Endothelial cell (in vitro differentiated cells): Measurements from ENCODE around the gene CKAP2. TPM values are rescaled to one million over a fixed set of nuclear protein-coding genes. Genes with fewer than 3 reads are reported as not detected.

Experiments
- DNase-seq: peaks from one replicate; pipeline ENCODE4 v3.0.0; 2021; ENCODE audit warnings: low spot score
- H3K27ac Mint-ChIP-seq: one replicate; pipeline ENCODE4 v1.8.0; 2021; ENCODE audit warnings: mixed read lengths, inconsistent platforms; ENCODE audit not compliant: unreplicated experiment
- H3K27me3 Mint-ChIP-seq: one replicate; pipeline ENCODE4 v1.8.0; 2021; ENCODE audit warnings: mild to moderate bottlenecking, moderate library complexity, mixed read lengths, inconsistent platforms; ENCODE audit not compliant: unreplicated experiment
- H3K36me3 Mint-ChIP-seq: one replicate; pipeline ENCODE4 v1.8.0; 2021; ENCODE audit warnings: mild to moderate bottlenecking, low read depth, mixed read lengths, inconsistent platforms; ENCODE audit not compliant: unreplicated experiment
- H3K4me1 Mint-ChIP-seq: one replicate; pipeline ENCODE4 v1.8.0; 2021; ENCODE audit warnings: mild to moderate bottlenecking, mixed read lengths, inconsistent platforms; ENCODE audit not compliant: unreplicated experiment
- H3K4me3 Mint-ChIP-seq: one replicate; pipeline ENCODE4 v1.8.0; 2021; ENCODE audit warnings: mild to moderate bottlenecking, mixed read lengths, inconsistent platforms; ENCODE audit not compliant: unreplicated experiment
- H3K9me3 Mint-ChIP-seq: one replicate; pipeline ENCODE4 v1.8.0; 2021; ENCODE audit warnings: mixed read lengths, inconsistent platforms; ENCODE audit not compliant: unreplicated experiment
- CTCF ChIP-seq: fragments of 200-600 bp; sonication (generic); IDR thresholded peaks from one replicate; pipeline ENCODE4 v1.5.0; 2021; ENCODE audit warnings: antibody characterized with exemption; ENCODE audit not compliant: unreplicated experiment
- total RNA-seq: library from RNA; stranded (reverse); fragmentation: NEBNext Ultra II Directional; extraction: Animal tissue kit (Norgen Biotek cat#: 25700); gene quantifications from one replicate; pipeline ENCODE4 v1.2.1, GENCODE V29; 2021; ENCODE audit not compliant: unreplicated experiment

The CKAP2 gene
- total RNA-seq, 1 donor from 2014 or later = 58.1 TPM

GRCh38 chr13:52447815-52448552 lies 7.3 kb upstream of the CKAP2 start:
- H3K36me3 Mint-ChIP-seq = peaks cover 8% of the 10 kb centered on the region
- TF ChIP-seq CTCF = no peak
- peaks cover 6% of the 10 kb centered on the region for H3K27me3 Mint-ChIP-seq
- DNase-seq = no peak
- no peak overlapping the region for H3K27ac Mint-ChIP-seq
- peaks cover 29% of the 10 kb centered on the region for H3K4me1 Mint-ChIP-seq
- H3K4me3 Mint-ChIP-seq = peak overlapping the region; percentile 38
- no peaks in the 10 kb centered on the region for H3K9me3 Mint-ChIP-seq

GRCh38 chr13:52449331-52450011 lies 5.8 kb upstream of the CKAP2 start:
- no peak for DNase-seq
- Mint-ChIP-seq H3K9me3 (no peaks in the 10 kb centered on the region), H3K27ac (peak overlapping the region; percentile 85), H3K4me1 (peaks cover 26% of the 10 kb centered on the region), H3K36me3 (peaks cover 8% of the 10 kb centered on the region), H3K4me3 (peak overlapping the region; percentile 95), H3K27me3 (peaks cover 6% of the 10 kb centered on the region)
- no peak for TF ChIP-seq CTCF

GRCh38 chr13:52450012-52450792 lies 5.1 kb upstream of the CKAP2 start, which contains the start of gene VPS36:
Gene VPS36 (minus strand): TSS chr13:52450634. CDS start chr13:52450594, 40 bp downstream.
- Mint-ChIP-seq H3K36me3 (peaks cover 8% of the 10 kb centered on the region), H3K27me3 (peaks cover 6% of the 10 kb centered on the region), H3K9me3 (no peaks in the 10 kb centered on the region), H3K4me1 (peaks cover 28% of the 10 kb centered on the region), H3K4me3 (peak within 1 kb of the TSS; percentile 95), H3K27ac (peak within 1 kb of the TSS; percentile 86)
- peak; percentile 100 for TF ChIP-seq CTCF
- peak; percentile 100 for DNase-seq

GRCh38 chr13:52450793-52451116 lies 4.5 kb upstream of the CKAP2 start:
- peak overlapping the region; percentile 86 for H3K27ac Mint-ChIP-seq
- H3K4me1 Mint-ChIP-seq = peaks cover 28% of the 10 kb centered on the region
- no peak for DNase-seq
- H3K27me3 Mint-ChIP-seq = peaks cover 6% of the 10 kb centered on the region
- no peaks in the 10 kb centered on the region for H3K9me3 Mint-ChIP-seq
- H3K4me3 Mint-ChIP-seq = peak overlapping the region; percentile 88
- peaks cover 8% of the 10 kb centered on the region for H3K36me3 Mint-ChIP-seq
- peak; percentile 62 for TF ChIP-seq CTCF
